ENCODE data around the gene FAP.

The FAP gene

GRCh38 chr2:162199913-162200312 is 43.3 kb downstream of the FAP start:
- CTCF ChIA-PET = no interaction called here
- POLR2A ChIA-PET = no interaction called here
- Histone ChIP-seq H3K36me3 (ENCODE audit: control insufficient read depth in 2 of 2, insufficient read depth in 1 of 2, low read length in 2 of 2) (no peaks in the 10 kb centered on the region), H3K27ac (ENCODE audit: extremely low read depth, low read depth, low read length) (no peak overlapping the region), H3K4me1 (ENCODE audit: control insufficient read depth, insufficient read depth, low read length) (no peaks in the 10 kb centered on the region), H3K4me3 (ENCODE audit: low read depth, low read length) (no peak overlapping the region), H3K9me3 (ENCODE audit: control insufficient read depth, insufficient read depth, low read depth, low read length) (no peaks in the 10 kb centered on the region)
- TF ChIP-seq ZNF174 (tag by site-specific recombination; IDR thresholded peaks at IDR 0.05) = no peak
- TF ChIP-seq BCL11A (tag by site-specific recombination; IDR thresholded peaks at IDR 0.05; ENCODE audit: low read depth) = no peak
- TF ChIP-seq, protein P1, sequence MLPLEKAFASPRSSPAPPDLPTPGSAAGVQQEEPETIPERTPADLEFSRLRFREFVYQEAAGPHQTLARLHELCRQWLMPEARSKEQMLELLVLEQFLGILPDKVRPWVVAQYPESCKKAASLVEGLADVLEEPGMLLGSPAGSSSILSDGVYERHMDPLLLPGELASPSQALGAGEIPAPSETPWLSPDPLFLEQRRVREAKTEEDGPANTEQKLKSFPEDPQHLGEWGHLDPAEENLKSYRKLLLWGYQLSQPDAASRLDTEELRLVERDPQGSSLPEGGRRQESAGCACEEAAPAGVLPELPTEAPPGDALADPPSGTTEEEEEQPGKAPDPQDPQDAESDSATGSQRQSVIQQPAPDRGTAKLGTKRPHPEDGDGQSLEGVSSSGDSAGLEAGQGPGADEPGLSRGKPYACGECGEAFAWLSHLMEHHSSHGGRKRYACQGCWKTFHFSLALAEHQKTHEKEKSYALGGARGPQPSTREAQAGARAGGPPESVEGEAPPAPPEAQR (tag by site-specific recombination; IDR thresholded peaks at IDR 0.05) = no peak
- no peak for TF ChIP-seq ZNF791 (tag by site-specific recombination; IDR thresholded peaks at IDR 0.05)
- no peak for TF ChIP-seq YY2 (tag by site-specific recombination; IDR thresholded peaks at IDR 0.05)

DNA sequence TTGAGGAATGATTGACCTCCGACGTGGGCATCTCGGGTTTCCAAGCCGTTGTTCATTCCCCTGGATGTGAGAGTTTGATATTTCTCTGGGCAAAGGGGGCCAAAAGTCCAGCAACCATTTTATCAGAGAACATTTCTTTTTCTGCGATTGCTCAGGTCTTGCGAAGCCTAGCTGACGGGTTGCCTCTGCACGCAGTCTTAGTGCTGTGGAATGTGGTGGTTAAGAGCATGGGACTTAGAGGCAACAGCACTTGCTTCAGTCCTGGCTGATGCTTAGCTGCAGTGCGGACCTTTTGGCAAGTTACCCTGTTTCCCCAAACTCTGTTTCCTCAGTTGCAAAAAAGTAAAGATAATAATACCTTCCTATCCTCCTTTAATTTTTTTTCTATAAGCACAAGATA is 45.0 kb downstream of the FAP start:
- TF ChIP-seq, protein P2, sequence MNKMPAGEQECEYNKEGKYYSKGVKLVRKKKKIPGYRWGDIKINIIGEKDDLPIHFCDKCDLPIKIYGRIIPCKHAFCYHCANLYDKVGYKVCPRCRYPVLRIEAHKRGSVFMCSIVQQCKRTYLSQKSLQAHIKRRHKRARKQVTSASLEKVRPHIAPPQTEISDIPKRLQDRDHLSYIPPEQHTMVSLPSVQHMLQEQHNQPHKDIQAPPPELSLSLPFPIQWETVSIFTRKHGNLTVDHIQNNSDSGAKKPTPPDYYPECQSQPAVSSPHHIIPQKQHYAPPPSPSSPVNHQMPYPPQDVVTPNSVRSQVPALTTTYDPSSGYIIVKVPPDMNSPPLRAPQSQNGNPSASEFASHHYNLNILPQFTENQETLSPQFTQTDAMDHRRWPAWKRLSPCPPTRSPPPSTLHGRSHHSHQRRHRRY (tag by site-specific recombination; IDR thresholded peaks at IDR 0.05) = no peak
- TF ChIP-seq ZNF473 (tag by site-specific recombination; IDR thresholded peaks at IDR 0.05) (no peak), PBX3 (CRISPR knock-in tag; IDR thresholded peaks at IDR 0.05) (no peak), GFI1B (tag by site-specific recombination; IDR thresholded peaks at IDR 0.05) (no peak), HOXA7 (CRISPR knock-in tag; IDR thresholded peaks at IDR 0.05; ENCODE audit: borderline replicate concordance) (no peak), ELK4 (IDR thresholded peaks at IDR 0.05; ENCODE audit: borderline replicate concordance, low read depth, low read length) (no peak), ZNF48 (tag by site-specific recombination; IDR thresholded peaks at IDR 0.05) (no peak), ZNF776 (tag by site-specific recombination; IDR thresholded peaks at IDR 0.05; ENCODE audit: borderline replicate concordance) (no peak), ZNF266 (tag by site-specific recombination; IDR thresholded peaks at IDR 0.05; ENCODE audit: low read depth) (no peak), IKZF3 (tag by site-specific recombination; IDR thresholded peaks at IDR 0.05) (no peak), ZNF302 (tag by site-specific recombination; IDR thresholded peaks at IDR 0.05; ENCODE audit: low read depth) (no peak), ZNF777 (tag by site-specific recombination; IDR thresholded peaks at IDR 0.05; ENCODE audit: borderline replicate concordance) (no peak), ZNF660 (tag by site-specific recombination; IDR thresholded peaks at IDR 0.05) (no peak)
- TF ChIP-seq, protein P3, sequence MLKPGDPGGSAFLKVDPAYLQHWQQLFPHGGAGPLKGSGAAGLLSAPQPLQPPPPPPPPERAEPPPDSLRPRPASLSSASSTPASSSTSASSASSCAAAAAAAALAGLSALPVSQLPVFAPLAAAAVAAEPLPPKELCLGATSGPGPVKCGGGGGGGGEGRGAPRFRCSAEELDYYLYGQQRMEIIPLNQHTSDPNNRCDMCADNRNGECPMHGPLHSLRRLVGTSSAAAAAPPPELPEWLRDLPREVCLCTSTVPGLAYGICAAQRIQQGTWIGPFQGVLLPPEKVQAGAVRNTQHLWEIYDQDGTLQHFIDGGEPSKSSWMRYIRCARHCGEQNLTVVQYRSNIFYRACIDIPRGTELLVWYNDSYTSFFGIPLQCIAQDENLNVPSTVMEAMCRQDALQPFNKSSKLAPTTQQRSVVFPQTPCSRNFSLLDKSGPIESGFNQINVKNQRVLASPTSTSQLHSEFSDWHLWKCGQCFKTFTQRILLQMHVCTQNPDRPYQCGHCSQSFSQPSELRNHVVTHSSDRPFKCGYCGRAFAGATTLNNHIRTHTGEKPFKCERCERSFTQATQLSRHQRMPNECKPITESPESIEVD (tag by site-specific recombination; IDR thresholded peaks at IDR 0.05) = no peak
- TF ChIP-seq, protein P4, sequence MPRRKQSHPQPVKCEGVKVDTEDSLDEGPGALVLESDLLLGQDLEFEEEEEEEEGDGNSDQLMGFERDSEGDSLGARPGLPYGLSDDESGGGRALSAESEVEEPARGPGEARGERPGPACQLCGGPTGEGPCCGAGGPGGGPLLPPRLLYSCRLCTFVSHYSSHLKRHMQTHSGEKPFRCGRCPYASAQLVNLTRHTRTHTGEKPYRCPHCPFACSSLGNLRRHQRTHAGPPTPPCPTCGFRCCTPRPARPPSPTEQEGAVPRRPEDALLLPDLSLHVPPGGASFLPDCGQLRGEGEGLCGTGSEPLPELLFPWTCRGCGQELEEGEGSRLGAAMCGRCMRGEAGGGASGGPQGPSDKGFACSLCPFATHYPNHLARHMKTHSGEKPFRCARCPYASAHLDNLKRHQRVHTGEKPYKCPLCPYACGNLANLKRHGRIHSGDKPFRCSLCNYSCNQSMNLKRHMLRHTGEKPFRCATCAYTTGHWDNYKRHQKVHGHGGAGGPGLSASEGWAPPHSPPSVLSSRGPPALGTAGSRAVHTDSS (tag by site-specific recombination; IDR thresholded peaks at IDR 0.05) = no peak
- TF ChIP-seq, protein P5, sequence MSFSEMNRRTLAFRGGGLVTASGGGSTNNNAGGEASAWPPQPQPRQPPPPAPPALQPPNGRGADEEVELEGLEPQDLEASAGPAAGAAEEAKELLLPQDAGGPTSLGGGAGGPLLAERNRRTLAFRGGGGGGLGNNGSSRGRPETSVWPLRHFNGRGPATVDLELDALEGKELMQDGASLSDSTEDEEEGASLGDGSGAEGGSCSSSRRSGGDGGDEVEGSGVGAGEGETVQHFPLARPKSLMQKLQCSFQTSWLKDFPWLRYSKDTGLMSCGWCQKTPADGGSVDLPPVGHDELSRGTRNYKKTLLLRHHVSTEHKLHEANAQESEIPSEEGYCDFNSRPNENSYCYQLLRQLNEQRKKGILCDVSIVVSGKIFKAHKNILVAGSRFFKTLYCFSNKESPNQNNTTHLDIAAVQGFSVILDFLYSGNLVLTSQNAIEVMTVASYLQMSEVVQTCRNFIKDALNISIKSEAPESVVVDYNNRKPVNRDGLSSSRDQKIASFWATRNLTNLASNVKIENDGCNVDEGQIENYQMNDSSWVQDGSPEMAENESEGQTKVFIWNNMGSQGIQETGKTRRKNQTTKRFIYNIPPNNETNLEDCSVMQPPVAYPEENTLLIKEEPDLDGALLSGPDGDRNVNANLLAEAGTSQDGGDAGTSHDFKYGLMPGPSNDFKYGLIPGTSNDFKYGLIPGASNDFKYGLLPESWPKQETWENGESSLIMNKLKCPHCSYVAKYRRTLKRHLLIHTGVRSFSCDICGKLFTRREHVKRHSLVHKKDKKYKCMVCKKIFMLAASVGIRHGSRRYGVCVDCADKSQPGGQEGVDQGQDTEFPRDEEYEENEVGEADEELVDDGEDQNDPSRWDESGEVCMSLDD (tag by site-specific recombination; IDR thresholded peaks at IDR 0.05) = no peak
- H3K9me3 ChIP-seq (ENCODE audit: control insufficient read depth, insufficient read depth, low read depth, low read length) = no peaks in the 10 kb centered on the region
- CTCF ChIA-PET = interaction anchor here (0.6 to 0.9 kb wide), 2 partner anchors 23 to 922 kb away, joined by 3 to 4 read pairs; no protein-coding TSS in a partner anchor
- H3K36me3 ChIP-seq (ENCODE audit: control insufficient read depth in 2 of 2, insufficient read depth in 1 of 2, low read length in 2 of 2) = no peaks in the 10 kb centered on the region
- H3K27ac ChIP-seq (ENCODE audit: extremely low read depth, low read depth, low read length) = no peak overlapping the region
- POLR2A ChIA-PET = no interaction called here
- no peaks in the 10 kb centered on the region for H3K4me1 ChIP-seq (ENCODE audit: control insufficient read depth, insufficient read depth, low read length)
- H3K4me3 ChIP-seq (ENCODE audit: low read depth, low read length) = no peak overlapping the region

All from HEK293 (cell line).